ENCODE measurements around the gene MGRN1.
"Not testable (repeated sequence)": the region's sequence is repeated elsewhere in the genome, so short reads cannot be mapped to it uniquely, and the experiment has no call there.

The MGRN1 gene

DNA sequence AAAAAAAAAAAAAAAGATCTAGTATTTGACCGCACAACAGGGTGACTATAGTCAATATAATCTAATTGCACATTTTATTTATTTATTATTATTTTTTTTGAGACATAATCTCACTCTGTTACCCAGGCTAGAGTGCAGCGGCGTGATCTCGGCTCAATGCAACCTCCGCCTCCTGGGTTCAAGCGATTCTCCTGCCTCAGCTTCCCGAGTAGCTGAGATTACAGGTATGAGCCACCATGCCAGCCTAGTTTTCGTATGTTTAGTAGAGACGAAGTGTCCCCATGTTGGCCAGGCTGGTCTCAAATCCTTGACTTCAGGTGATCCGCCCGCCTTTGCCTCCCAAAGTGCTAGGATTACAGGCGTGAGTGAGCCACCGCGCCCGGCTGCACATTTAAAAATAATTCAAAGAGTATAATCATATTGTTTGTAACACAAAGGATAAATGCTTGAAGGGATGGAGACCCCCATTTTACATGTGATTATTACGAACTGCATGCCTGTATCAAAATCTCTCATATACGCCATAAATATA is 108.7 kb downstream of the MGRN1 start:
- H3K4me3 ChIP-seq (replicated peaks; ENCODE audit: low read depth, low read length), result peak overlapping the region; percentile 91
- DNase-seq (ENCODE audit: low read depth), result no peak

DNA sequence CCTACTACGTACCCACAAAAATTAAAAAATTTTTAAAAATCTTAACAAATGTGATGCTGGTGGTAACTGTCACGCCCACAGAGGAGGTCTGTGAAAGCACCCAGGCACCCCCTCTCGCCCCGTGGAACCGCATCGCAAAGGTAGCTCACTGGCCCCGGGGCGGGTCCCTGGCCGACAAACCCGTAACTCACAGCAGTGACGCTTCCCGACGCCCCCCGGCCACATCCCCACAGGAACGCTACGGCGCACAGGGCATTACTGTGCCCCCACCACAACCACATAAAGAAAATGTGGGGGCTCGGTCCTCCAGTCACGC is 109.1 kb downstream of the MGRN1 start:
- DNase-seq (ENCODE audit: low read depth), result no peak
- TF ChIP-seq, protein P1, sequence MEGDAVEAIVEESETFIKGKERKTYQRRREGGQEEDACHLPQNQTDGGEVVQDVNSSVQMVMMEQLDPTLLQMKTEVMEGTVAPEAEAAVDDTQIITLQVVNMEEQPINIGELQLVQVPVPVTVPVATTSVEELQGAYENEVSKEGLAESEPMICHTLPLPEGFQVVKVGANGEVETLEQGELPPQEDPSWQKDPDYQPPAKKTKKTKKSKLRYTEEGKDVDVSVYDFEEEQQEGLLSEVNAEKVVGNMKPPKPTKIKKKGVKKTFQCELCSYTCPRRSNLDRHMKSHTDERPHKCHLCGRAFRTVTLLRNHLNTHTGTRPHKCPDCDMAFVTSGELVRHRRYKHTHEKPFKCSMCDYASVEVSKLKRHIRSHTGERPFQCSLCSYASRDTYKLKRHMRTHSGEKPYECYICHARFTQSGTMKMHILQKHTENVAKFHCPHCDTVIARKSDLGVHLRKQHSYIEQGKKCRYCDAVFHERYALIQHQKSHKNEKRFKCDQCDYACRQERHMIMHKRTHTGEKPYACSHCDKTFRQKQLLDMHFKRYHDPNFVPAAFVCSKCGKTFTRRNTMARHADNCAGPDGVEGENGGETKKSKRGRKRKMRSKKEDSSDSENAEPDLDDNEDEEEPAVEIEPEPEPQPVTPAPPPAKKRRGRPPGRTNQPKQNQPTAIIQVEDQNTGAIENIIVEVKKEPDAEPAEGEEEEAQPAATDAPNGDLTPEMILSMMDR (IDR thresholded peaks at IDR 0.05; ENCODE audit: low read length, missing control alignments), result no peak
- H3K4me3 ChIP-seq (replicated peaks; ENCODE audit: low read depth, low read length), result peak overlapping the region; percentile 91

More for the DNA sequence above, 108.7 kb downstream of the MGRN1 start:
- TF ChIP-seq, protein P1 (IDR thresholded peaks at IDR 0.05; ENCODE audit: low read length, missing control alignments), result no peak

DNA sequence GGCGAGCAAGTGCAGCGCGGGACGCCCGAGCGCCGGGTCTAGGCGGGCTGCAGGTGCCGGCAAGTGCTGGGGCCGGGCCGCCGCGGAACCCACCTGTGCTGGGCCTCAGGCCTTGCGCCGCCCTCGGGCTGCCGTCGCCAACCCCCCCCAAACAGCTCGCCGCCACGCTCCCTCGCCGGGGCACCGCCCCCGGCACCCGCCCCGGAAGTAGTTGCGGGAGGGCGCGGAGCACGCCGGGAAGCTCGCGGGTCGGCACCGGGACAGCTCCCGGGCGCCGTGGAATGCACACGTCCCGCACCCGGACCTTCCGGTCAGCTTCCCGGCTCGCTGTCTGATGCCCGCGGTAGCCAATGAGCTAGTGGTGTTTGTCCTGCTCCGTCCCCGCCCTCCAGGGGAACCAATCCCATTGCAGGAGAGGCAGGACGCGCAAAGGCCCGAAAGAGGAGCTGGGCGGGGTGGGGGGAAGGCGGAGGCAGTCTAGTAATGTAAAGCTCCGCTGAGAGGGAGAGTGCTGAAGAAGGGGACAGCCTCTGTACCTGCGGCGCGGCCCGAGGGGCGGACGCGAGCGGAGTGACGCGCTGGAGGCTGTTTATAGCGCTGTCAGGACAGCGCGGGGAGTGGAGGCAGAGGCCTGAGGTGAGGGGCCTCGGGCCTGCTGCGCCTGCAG is 109.6 kb downstream of the MGRN1 start, which contains the start of the genes ANKS3 and DNAAF8:
ANKS3 (minus strand) TSS at position 209 of the 667 bp plus-strand sequence. CDS start 4,122 bp downstream, outside the sequence.
DNAAF8 (plus strand) TSS at position 475 of the 667 bp plus-strand sequence. CDS start 1,978 bp downstream, outside the sequence.
- peak within 1 kb of the TSS; percentile 91 for H3K4me3 ChIP-seq (replicated peaks; ENCODE audit: low read depth, low read length)
- peak; percentile 97 for DNase-seq (ENCODE audit: low read depth)
- TF ChIP-seq, protein P1 (IDR thresholded peaks at IDR 0.05; ENCODE audit: low read length, missing control alignments), result no peak

DNA sequence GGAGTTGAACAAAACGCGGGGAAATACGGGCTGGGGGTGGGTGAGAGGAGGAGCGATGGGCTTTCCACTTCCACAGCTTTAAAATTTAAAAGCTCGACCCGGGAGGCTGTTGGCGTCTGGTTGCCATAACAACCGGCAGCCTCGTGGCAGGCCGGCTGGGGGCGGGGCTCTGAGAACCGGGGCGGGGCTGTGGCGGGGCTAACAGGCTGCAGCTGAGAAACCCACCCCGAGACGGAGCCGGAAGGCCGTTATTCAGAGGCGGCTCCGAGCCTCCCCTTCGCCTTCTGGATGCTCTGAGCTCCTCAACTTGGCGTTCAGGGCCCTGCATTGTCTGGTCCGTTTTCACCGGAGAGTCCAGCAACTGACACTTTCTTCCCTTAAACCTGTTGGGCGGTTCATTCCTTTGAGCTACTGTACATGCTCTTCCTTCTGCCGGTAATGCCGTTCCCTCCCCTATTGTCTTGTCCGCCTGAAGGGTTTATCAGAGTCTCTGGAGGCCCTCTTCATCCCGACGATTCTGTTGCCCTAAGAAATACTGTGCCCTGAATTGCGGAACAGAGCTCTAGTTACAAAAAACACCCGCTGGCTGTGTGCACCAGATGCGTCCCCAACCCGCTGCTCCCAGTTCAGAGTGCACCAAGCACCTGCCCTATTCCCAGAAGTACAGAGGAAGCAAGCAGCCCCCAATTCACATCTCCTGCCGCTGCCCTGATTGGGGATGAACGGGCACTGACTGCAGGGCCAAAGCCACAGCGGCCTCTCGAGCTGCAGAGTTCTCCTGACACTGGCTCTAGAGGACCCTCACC is 110.3 kb downstream of the MGRN1 start:
- peak; percentile 79 for DNase-seq (ENCODE audit: low read depth)
- H3K4me3 ChIP-seq (replicated peaks; ENCODE audit: low read depth, low read length), result peak overlapping the region; percentile 91
- TF ChIP-seq, protein P1 (IDR thresholded peaks at IDR 0.05; ENCODE audit: low read length, missing control alignments), result no peak

DNA sequence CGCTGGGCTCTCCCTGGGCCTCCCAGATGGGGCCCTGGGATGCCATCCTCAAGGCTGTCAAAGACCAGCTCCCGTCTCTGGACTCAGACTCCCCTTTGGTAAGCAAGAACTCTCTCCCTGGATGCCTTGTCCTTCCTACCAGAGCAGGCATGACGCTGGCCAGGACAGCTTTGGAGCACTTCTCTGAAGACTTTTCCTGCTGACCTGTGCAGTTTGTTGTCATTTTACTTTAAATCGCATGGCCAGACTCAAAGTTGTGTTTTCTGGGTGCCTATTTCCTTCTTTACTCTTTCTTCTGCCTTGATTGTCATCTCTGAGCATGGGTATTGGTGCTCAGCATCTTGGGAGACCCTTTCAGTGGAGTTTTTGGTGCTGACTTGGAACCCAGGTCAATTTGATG is 111.9 kb downstream of the MGRN1 start:
- TF ChIP-seq, protein P1 (IDR thresholded peaks at IDR 0.05; ENCODE audit: low read length, missing control alignments), result no peak
- DNase-seq (ENCODE audit: low read depth), result no peak
- H3K4me3 ChIP-seq (replicated peaks; ENCODE audit: low read depth, low read length), result no peak overlapping the region

DNA sequence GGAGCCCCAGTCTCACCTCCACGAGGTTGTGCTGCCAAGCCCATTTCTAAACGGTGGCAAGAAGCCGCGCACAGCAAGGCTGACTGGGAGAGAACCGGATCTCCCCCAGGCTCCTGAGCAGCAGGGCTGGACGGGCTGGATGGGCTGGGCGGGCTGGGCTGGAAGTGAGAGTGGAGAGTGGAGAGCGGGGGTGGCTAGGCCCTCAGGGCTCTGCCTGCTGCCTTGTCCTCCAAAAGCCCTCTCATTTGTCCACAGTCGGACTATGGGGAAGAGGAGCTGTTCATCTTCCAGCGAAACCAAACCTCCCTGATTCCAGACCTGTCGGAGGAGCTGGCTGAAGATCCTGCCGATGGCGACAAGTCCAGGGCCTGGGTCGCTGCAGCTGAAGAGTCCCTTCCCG is 112.9 kb downstream of the MGRN1 start:
- no peak for DNase-seq (ENCODE audit: low read depth)
- no peak overlapping the region for H3K4me3 ChIP-seq (replicated peaks; ENCODE audit: low read depth, low read length)
- TF ChIP-seq, protein P1 (IDR thresholded peaks at IDR 0.05; ENCODE audit: low read length, missing control alignments), result no peak

DNA sequence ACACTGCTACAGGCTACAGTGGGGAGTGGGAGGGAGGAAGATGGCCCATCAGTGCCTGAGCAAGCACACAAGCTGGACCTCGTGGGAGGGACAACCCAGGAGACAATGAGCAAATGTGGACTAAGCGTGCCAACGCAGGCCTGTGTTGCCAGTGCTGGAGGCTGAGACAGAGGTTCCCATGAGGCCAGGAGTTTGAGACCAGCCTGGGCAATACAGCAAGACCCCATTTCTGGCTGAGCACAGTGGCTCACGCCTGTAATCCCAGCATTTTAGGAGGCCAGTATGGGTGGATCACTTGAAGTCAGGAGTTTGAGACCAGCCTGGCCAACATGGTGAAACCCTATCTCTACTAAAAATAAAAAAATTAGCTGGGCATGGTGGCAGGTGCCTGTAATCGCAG is 113.7 kb downstream of the MGRN1 start:
- not testable (repeated sequence) for H3K4me3 ChIP-seq (replicated peaks; ENCODE audit: low read depth, low read length); DNase-seq (ENCODE audit: low read depth)

Measured in fibroblast of pulmonary artery (primary cell).